ENCODE measurements around the gene BEX1. TPM values are rescaled to one million over a fixed set of nuclear protein-coding genes. Genes with fewer than 3 reads are reported as not detected.

BEX1 gene
- 75.2 and 76.8 TPM in 2 replicates for total RNA-seq (2021; fragmentation: NEBNext Ultra II Directional; extraction: Animal tissue kit (Norgen Biotek cat#: 25700))
- polyA plus RNA-seq (2011; rRNA removed): 39.9 and 61.0 TPM in 2 replicates
- 94.0 TPM for polyA plus RNA-seq (2011; cell fraction: cytosol; rRNA removed)
- polyA plus RNA-seq (2011; cell fraction: nucleus; rRNA removed): 22.9 TPM
- polyA plus RNA-seq (2012, experiment 1 of 2): 103 to 131 TPM (median 126 TPM) in 4 replicates
- polyA plus RNA-seq (2012, experiment 2 of 2): 28.3 TPM
- polyA plus RNA-seq (2013, experiment 1 of 2): 79.4 TPM
- polyA plus RNA-seq (2013, experiment 2 of 2): 73.3 TPM
- 14.5 and 16.8 TPM in 2 replicates for polyA minus RNA-seq (2011; rRNA and poly(A)+ RNA removed)
- 16.4 TPM for polyA minus RNA-seq (2011; cell fraction: cytosol; rRNA and poly(A)+ RNA removed)
- 14.5 TPM for polyA minus RNA-seq (2011; cell fraction: nucleus; rRNA and poly(A)+ RNA removed)
- long read RNA-seq, experiment 1, transcript BEX1-201 (3 exons, 864 nt): major isoform, 26 of 80 reads
- long read RNA-seq, experiment 1, partial matches to known transcripts: 52 of 80 reads
- long read RNA-seq, experiment 1, other reads (novel, unspliced or antisense): 2 of 80 reads
- long read RNA-seq, experiment 2, transcript BEX1-201 (3 exons, 864 nt): major isoform, 303 of 308 reads
- long read RNA-seq, experiment 2, partial matches to known transcripts: 1 of 308 reads
- long read RNA-seq, experiment 2, other reads (novel, unspliced or antisense): 4 of 308 reads

- no peak within 1 kb of the TSS for H3K4ac ChIP-seq (replicated peaks; ENCODE audit: insufficient read length, low read depth, low read length)
- no peak within 1 kb of the TSS for H2BK12ac ChIP-seq (ENCODE audit: low read depth, low read length)
- ChIA-PET POLR2A (ENCODE audit: partially characterized antibody) (interaction anchor here (0.8 kb wide), 1 partner anchor 1667 kb away, joined by 3 read pairs; no protein-coding TSS in a partner anchor), CTCF (ENCODE audit: partially characterized antibody) (no interaction called here)
- H2AK5ac ChIP-seq (ENCODE audit: low read depth, low read length): no peak within 1 kb of the TSS
- no peak for FAIRE-seq
- peak within 1 kb of the TSS; percentile 64 to 68 for H3K4me2 ChIP-seq (ENCODE audit: insufficient read depth in 1 of 2, low read depth in 2 of 2, low read length in 2 of 2)
- no peak within 1 kb of the TSS for H3K14ac ChIP-seq (ENCODE audit: insufficient read length)
- H4K8ac ChIP-seq (ENCODE audit: extremely low read depth, insufficient read depth, low read length): peak within 1 kb of the TSS; percentile 92
- peak; percentile 31 to 64 for DNase-seq (ENCODE audit: low read depth in 1 of 2, low spot score in 2 of 2)
- H3K23me2 ChIP-seq (ENCODE audit: low read depth, low read length): no peaks in the 10 kb centered on the region; the same call in 1 of the 2 replicates
- WGBS, 2 experiments (ENCODE audit: extremely low coverage in 1 of 2, insufficient coverage in 1 of 2, insufficient read length in 1 of 2, insufficient replicate concordance in 2 of 2, low coverage in 1 of 2, low lambda C conversion rate in 2 of 2, missing lambda C conversion rate in 1 of 2): 3% methylated on average over 11 of the region's 39 CpGs; no CpG with 5 or more reads in 1 of the 2 experiments
- no peak within 1 kb of the TSS for H2BK15ac ChIP-seq (ENCODE audit: low read length)
- H4K91ac ChIP-seq (replicated peaks; ENCODE audit: insufficient read length, low read length): no peak within 1 kb of the TSS
- H3K56ac ChIP-seq (replicated peaks; ENCODE audit: insufficient read length, low read depth, low read length): no peak within 1 kb of the TSS
- H2AFZ ChIP-seq (ENCODE audit: low read length): no peak within 1 kb of the TSS
- H3K9ac ChIP-seq (replicated peaks in 1 of 4; ENCODE audit: extremely low read depth in 1 of 4, low read depth in 3 of 4, low read length in 3 of 4): peak within 1 kb of the TSS; percentile 56 to 78 (median 70); a peak in 6 of 7 replicates
- no peaks in the 10 kb centered on the region for H3K79me1 ChIP-seq (ENCODE audit: low read depth, low read length)
- H4K5ac ChIP-seq (ENCODE audit: insufficient read length, low read depth, low read length): no peak within 1 kb of the TSS
- no peak within 1 kb of the TSS for H3K23ac ChIP-seq (ENCODE audit: insufficient read length)
- no peak within 1 kb of the TSS for H2BK20ac ChIP-seq (ENCODE audit: low read length)
- no peaks in the 10 kb centered on the region for H3K27me3 ChIP-seq (replicated peaks in 1 of 4; ENCODE audit: control insufficient read depth in 3 of 4, extremely low read depth in 1 of 4, insufficient read depth in 3 of 4, low read length in 3 of 4)
- peaks cover 0 to 3% (median 0%) of the 10 kb centered on the region in 4 experiments; a peak in 1 of 7 replicates for H3K4me1 ChIP-seq (replicated peaks in 1 of 4; ENCODE audit: control insufficient read depth in 3 of 4, insufficient read depth in 4 of 4, low read length in 3 of 4)
- no peak within 1 kb of the TSS for H2BK5ac ChIP-seq (ENCODE audit: low read depth, low read length)
- H2BK120ac ChIP-seq (replicated peaks; ENCODE audit: low read depth, low read length): no peak within 1 kb of the TSS
- H3K27ac ChIP-seq (ENCODE audit: low read depth, low read length): peak within 1 kb of the TSS; percentile 63; the same call in 1 of the 2 replicates
- H3K4me3 ChIP-seq (ENCODE audit: extremely low read depth in 1 of 4, insufficient read depth in 2 of 4, low read depth in 3 of 4, low read length in 4 of 4): peak within 1 kb of the TSS; percentile 51 to 84 (median 66)
- H3K79me2 ChIP-seq (ENCODE audit: control insufficient read depth in 1 of 2, insufficient read depth in 2 of 2, low read length in 2 of 2): no peaks in the 10 kb centered on the region
- no peaks in the 10 kb centered on the region for H4K20me1 ChIP-seq (replicated peaks in 1 of 2; ENCODE audit: control insufficient read depth in 1 of 2, insufficient read depth in 2 of 2, low read length in 2 of 2)
- H3K18ac ChIP-seq (ENCODE audit: extremely low read depth, low read length): no peak within 1 kb of the TSS
- no peaks in the 10 kb centered on the region for H3K9me3 ChIP-seq (ENCODE audit: insufficient read depth in 2 of 2, low read depth in 1 of 2, low read length in 1 of 2)
- no peaks in the 10 kb centered on the region; a peak in 1 of 8 replicates for H3K36me3 ChIP-seq (ENCODE audit: control insufficient read depth in 2 of 4, insufficient read depth in 4 of 4, low read length in 3 of 4)
- TF ChIP-seq POLR2AphosphoS5 (IDR thresholded peaks at IDR 0.05; ENCODE audit: low read depth, low read length): peak; percentile 95
- TF ChIP-seq MAX (IDR thresholded peaks at IDR 0.05): 0 out of 2 replicates have a peak, but pooled peaks have one; percentile 19
- TF ChIP-seq PHF8 (conservative IDR thresholded peaks at IDR 0.05; ENCODE audit: low read depth, low read length): peak; percentile 51; the same call in 1 of the 2 replicates
- TF ChIP-seq POLR2A (IDR thresholded peaks at IDR 0.05; ENCODE audit: control extremely low read depth in 1 of 2, low read depth in 2 of 2, low read length in 2 of 2): peak; percentile 41 to 81
- TF ChIP-seq TAF7 (optimal IDR thresholded peaks at IDR 0.05; ENCODE audit: borderline replicate concordance, low read depth, low read length): peak; percentile 59
- no peak for TF ChIP-seq RXRA (IDR thresholded peaks at IDR 0.05; ENCODE audit: insufficient read depth, low read depth, low read length)
- TF ChIP-seq TBP (IDR thresholded peaks at IDR 0.05; ENCODE audit: low read depth, low read length): peak; percentile 72
- no peak for TF ChIP-seq BCL11A (IDR thresholded peaks at IDR 0.05; ENCODE audit: low read depth in 2 of 2, low read length in 2 of 2)
- TF ChIP-seq USF2 (IDR thresholded peaks at IDR 0.05; ENCODE audit: low read length): peak; percentile 87
These were observed at the start of gene BEX1 for GRCh38 chrX:103063918-103064434. Gene BEX1 (minus strand): TSS chrX:103064171. CDS start chrX:103063274, 897 bp downstream.

All from H1 (cell line).